Right lobe of liver (tissue), 6 donors: ENCODE measurements around the gene ENO4. TPM values are rescaled to one million over a fixed set of nuclear protein-coding genes. Genes with fewer than 3 reads are reported as not detected.

Source experiments
- ATAC-seq, 4 donors: fragments of 200-7000 bp; cut with Tn5 transposase; one replicate each; pipeline ENCODE4 v1.9.1; 2020; ENCODE audit warnings: mild to moderate bottlenecking in 4 of 4, moderate library complexity in 4 of 4
- DNase-seq, 3 donors: peaks; one replicate each; pipeline ENCODE4 v3.0.0-alpha.2; 2020
- H3K27ac ChIP-seq, 3 donors: fragments of 200-600 bp; one replicate each; pipeline ENCODE4 v1.8.0; 2022
- H3K27me3 ChIP-seq, 2 donors: fragments of 200-600 bp; one replicate each; pipeline ENCODE4 v1.8.0; 2022
- H3K36me3 ChIP-seq, 4 donors: fragments of 200-600 bp; sonication (generic) in 1 of 4; one replicate each; pipeline versions ENCODE4 v1.5.1 to v1.8.0; 2017 to 2022; ENCODE audit warnings: control low read depth in 1 of 4
- H3K4me1 ChIP-seq, 4 donors: fragments of 200-600 bp; sonication (generic) in 1 of 4; one replicate each; pipeline versions ENCODE4 v1.5.1 to v1.8.0; 2017 to 2022; ENCODE audit warnings: control low read depth in 1 of 4
- H3K4me3 ChIP-seq, 3 donors: fragments of 200-600 bp; one replicate each; pipeline ENCODE4 v1.8.0; 2022
- H3K9me3 ChIP-seq, 4 donors: fragments of 200-600 bp; sonication (generic) in 1 of 4; one replicate each; pipeline versions ENCODE4 v1.5.1 to v1.8.0; 2017 to 2022; ENCODE audit warnings: control low read depth in 1 of 4
- CTCF ChIP-seq, 4 donors: fragments of 200-600 bp in 3 of 4; fragments of 450-650 bp in 1 of 4; IDR thresholded peaks; one replicate each; pipeline versions ENCODE4 v1.5.1 to v1.8.0; 2016 to 2022; ENCODE audit warnings: antibody characterized with exemption in 4 of 4, mild to moderate bottlenecking in 2 of 4
- POLR2A ChIP-seq: fragments of 450-650 bp; IDR thresholded peaks from one replicate; pipeline ENCODE4 v1.6.1; 2017; ENCODE audit warnings: antibody characterized with exemption, mild to moderate bottlenecking
- WGBS: methylation state at CpG from one replicate; pipeline ENCODE4 v1.1.6; 2018; ENCODE audit warnings: low coverage, low lambda C conversion rate; ENCODE audit not compliant: insufficient coverage; ENCODE audit errors: missing lambda C conversion rate; 5-methylcytosine and 5-hydroxymethylcytosine counted together
- intact Hi-C, 2 donors: fragments of 100-400 bp; cut with DNase I; formaldehyde crosslinking; loops; one replicate each; pipeline versions ENCODE4 v1.11.2 to v1.14.1; 2022
- total RNA-seq, 6 experiments: library from RNA; depleted of rRNA in 2 of 6; stranded (reverse); fragments of >200 nt in 2 of 6; fragmentation: NEBNext Ultra II Directional in 3 of 6; extraction: Animal tissue kit (Norgen Biotek cat#: 25700) in 3 of 6; gene quantifications; one replicate each; pipeline versions ENCODE4 v1.1.0 to v1.2.4, GENCODE V29; 2016 to 2023
- donor health status: DM: no; HTN: yes; CAD: no.
- donor health status: DM: no; HTN: no; CAD: no.
- donor health status: DM: no; HTN: no; CAD: no.
- donor health status: DM: no; HTN: yes; CAD: no.
- donor health status: DM: no; HTN: yes; CAD: no.

Gene ENO4
- total RNA-seq, 6 experiments from 2014 or later: not detected

GRCh38 chr10:116893686-116894037 lies 44.4 kb downstream of the ENO4 start:
- ATAC-seq: no peak
- Histone ChIP-seq H3K27ac (no peak overlapping the region), H3K4me1 (peaks cover 0 to under 1% (median 0%) of the 10 kb centered on the region in 4 donors), H3K4me3 (no peak overlapping the region), H3K9me3 (no peaks in the 10 kb centered on the region), H3K36me3 (no peaks in the 10 kb centered on the region), H3K27me3 (no peaks in the 10 kb centered on the region)
- TF ChIP-seq POLR2A (no peak), CTCF (IDR thresholded peaks at IDR 0.05) (no peak)
- no peak for DNase-seq
- intact Hi-C loops: no loop called here

- DNase-seq: no peak
- WGBS: 63% methylated on average over 4 of the region's 4 CpGs
- no peak for TF ChIP-seq POLR2A
- TF ChIP-seq CTCF (IDR thresholded peaks at IDR 0.05): no peak
- H3K36me3 ChIP-seq: peaks cover 0 to 6% (median 2%) of the 10 kb centered on the region in 4 donors
- no peak overlapping the region for H3K27ac ChIP-seq
- H3K27me3 ChIP-seq: no peaks in the 10 kb centered on the region
- H3K4me1 ChIP-seq: no peaks in the 10 kb centered on the region
- intact Hi-C loops: no loop called here
- H3K4me3 ChIP-seq: no peak overlapping the region
- H3K9me3 ChIP-seq: no peaks in the 10 kb centered on the region
- no peak for ATAC-seq
These were observed 50.3 kb downstream of the ENO4 start for GRCh38 chr10:116899626-116900025.

GRCh38 chr10:116905845-116906210 lies 56.5 kb downstream of the ENO4 start:
- DNase-seq (no peak), ATAC-seq (no peak)
- WGBS: no CpG with 5 or more reads among the region's 3 CpGs
- no peak overlapping the region for H3K27ac ChIP-seq
- intact Hi-C loops: no loop called here
- no peaks in the 10 kb centered on the region for H3K4me1 ChIP-seq
- H3K9me3 ChIP-seq: no peaks in the 10 kb centered on the region
- H3K36me3 ChIP-seq: peaks cover 0 to 33% (median 6%) of the 10 kb centered on the region in 4 donors
- no peak overlapping the region for H3K4me3 ChIP-seq
- no peaks in the 10 kb centered on the region for H3K27me3 ChIP-seq
- TF ChIP-seq POLR2A (no peak), CTCF (IDR thresholded peaks at IDR 0.05) (no peak)

- Histone ChIP-seq H3K27me3 (no peaks in the 10 kb centered on the region), H3K36me3 (peaks cover 0 to 31% (median 6%) of the 10 kb centered on the region in 4 donors), H3K4me3 (no peak overlapping the region), H3K4me1 (peaks cover 0 to 7% (median 0%) of the 10 kb centered on the region in 4 donors), H3K27ac (no peak overlapping the region), H3K9me3 (no peaks in the 10 kb centered on the region)
- intact Hi-C loops: no loop called here
- DNase-seq (no peak), ATAC-seq (no peak)
- no peak for TF ChIP-seq CTCF (IDR thresholded peaks at IDR 0.05)
- no peak for TF ChIP-seq POLR2A
- 74% methylated on average over 6 of the region's 6 CpGs for WGBS
These were observed 58.1 kb downstream of the ENO4 start for GRCh38 chr10:116907245-116907987.
